A172 (cell line): Measurements from ENCODE around the gene POU2F2. TPM values are rescaled to one million over a fixed set of nuclear protein-coding genes. Genes with fewer than 3 reads are reported as not detected.
A peak's percentile ranks its signal among the peaks of the same experiment; 100 is the strongest.

Experiments used
- DNase-seq: peaks from one replicate; pipeline ENCODE4 v3.0.0-alpha.2; 2015; ENCODE audit warnings: low spot score
- total RNA-seq: library from RNA; depleted of rRNA; stranded (reverse); fragments of >200 nt; shearing (Covaris generic); gene quantifications from 2 replicates; pipeline ENCODE4 v1.2.3, GENCODE V29; 2014; rRNA removed

The POU2F2 gene
- total RNA-seq: 0.05 TPM in 1 of 2 replicates, not detected in the other

GRCh38 chr19:42132030-42132628, at the start of gene POU2F2:
POU2F2 (minus strand) TSS chr19:42132446; CDS start chr19:42132411, 35 bp downstream.
- DNase-seq: no peak

GRCh38 chr19:42178791-42179674, 46.8 kb upstream of the POU2F2 start:
- no peak for DNase-seq

DNA sequence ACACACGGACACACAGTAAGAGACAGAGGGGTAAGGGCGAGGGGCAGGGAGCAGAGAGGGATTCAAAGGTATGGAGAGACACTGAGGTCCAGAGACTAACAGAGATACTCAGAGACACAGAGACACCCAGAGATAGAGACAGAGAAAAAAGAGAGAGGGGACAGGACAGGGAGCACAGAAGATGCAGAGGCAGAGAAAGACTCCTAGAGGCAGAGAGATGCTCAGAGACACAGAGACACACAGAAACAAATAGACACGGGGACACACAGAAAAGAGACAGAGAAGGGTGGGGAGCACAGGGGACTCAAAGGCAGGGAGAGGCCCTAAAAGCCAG, 45.4 kb upstream of the POU2F2 start:
- DNase-seq: no peak

- DNase-seq: peak; percentile 51
These were observed 44.9 kb upstream of the POU2F2 start for GRCh38 chr19:42176990-42177685.

- DNase-seq: no peak
These were observed 44.4 kb upstream of the POU2F2 start for GRCh38 chr19:42176649-42176989.

- DNase-seq: no peak
These were observed 43.9 kb upstream of the POU2F2 start for GRCh38 chr19:42175952-42176648.

- DNase-seq: no peak
These were observed 42.9 kb upstream of the POU2F2 start for GRCh38 chr19:42174958-42175734.

DNA sequence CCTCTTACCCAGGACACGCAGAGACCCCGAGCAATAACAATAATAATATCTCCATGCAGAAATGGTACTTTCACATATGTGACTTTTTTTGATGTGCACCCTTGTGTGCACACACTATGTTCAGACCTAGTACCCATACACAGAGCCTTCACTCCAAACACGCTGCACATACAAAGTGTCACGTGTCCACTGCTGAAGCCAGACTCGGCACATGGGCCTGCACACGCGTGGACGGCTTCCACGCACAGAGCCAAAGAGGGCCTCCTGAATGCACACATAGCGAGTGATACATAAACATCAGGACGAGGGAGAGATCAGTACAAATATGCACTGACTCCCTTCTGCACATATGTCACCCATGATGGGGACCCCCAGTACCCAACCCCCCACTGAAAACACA, 41.9 kb upstream of the POU2F2 start:
- DNase-seq: no peak

GRCh38 chr19:42173695-42174094, 41.4 kb upstream of the POU2F2 start:
- DNase-seq: no peak

GRCh38 chr19:42172261-42172660, 40.0 kb upstream of the POU2F2 start:
- DNase-seq: no peak

- no peak for DNase-seq
These were observed 38.5 kb upstream of the POU2F2 start for GRCh38 chr19:42170715-42171114.

- DNase-seq: no peak
These were observed 37.5 kb upstream of the POU2F2 start for GRCh38 chr19:42169486-42170413.

DNA sequence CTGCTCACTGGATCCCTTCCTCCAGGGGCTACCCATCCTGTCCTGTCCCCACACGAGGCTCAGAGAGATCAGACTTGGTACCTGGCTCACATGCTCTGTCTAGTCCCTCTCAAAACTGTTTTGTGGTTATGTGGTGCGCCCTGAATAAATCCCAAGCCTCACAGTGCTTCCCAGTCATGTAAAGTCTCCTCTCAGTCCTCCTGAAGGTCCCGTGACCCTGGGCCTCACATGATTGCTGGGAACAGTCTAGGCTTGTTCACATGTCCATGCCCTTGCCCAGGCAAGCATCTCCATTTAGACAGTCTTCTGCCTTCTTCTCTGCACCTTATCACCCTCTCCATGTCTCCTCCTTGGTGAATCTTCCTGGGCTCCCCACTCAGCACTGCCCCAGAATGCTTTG, 36.0 kb upstream of the POU2F2 start:
- DNase-seq: no peak

GRCh38 chr19:42166316-42166715, 34.1 kb upstream of the POU2F2 start:
- DNase-seq: no peak

DNA sequence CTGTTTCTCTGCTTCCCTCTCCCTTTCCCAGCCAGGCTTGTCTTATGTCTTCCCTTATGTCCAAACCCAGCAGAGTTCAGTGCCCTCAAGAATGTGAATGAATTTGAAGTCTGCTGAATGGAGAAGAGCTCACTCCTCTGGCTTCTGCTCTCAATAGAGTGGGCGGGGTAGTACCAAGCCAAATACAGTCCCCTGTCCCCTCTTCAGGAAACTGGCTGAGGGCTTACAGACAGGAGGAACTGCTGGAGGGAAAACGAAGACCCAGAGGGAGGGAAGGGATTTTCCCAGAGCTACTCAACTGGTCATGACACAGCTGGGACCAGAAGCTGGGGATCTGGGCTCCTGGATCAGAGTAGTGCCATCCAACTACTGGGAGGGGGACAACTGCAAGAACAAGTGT, 32.9 kb upstream of the POU2F2 start:
- no peak for DNase-seq

DNA sequence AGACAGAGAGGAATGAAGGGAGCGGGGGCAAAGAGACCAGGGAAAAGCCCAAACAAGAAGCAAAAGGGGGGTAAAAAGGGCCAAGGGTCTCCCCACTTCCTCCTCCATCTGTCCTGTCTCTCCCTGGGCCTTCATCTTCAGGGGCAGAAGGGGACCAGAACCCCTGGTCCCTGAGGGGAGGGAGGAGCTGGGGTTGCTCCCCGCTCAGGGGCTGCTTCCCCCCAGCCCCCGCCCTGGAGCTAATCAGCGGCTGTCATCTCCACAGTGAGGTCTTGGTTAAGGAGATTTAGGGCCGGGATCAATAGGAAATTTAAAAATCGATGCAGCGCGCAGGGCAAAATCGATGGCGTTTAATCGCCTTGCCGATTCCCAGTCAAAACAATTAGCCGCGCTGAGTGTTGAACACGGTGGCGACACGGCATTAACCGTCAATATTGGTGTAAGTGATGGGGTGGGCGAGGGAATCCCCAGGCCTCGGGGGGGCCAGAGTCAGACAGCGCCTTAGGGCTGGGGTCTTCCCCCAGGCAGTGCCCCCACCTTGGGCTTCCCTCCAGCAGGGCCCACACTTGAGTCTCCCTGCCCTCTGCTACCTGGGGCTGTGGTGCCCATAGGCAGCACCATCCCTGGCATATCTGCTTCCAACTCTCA, 29.5 kb upstream of the POU2F2 start:
- no peak for DNase-seq

DNA sequence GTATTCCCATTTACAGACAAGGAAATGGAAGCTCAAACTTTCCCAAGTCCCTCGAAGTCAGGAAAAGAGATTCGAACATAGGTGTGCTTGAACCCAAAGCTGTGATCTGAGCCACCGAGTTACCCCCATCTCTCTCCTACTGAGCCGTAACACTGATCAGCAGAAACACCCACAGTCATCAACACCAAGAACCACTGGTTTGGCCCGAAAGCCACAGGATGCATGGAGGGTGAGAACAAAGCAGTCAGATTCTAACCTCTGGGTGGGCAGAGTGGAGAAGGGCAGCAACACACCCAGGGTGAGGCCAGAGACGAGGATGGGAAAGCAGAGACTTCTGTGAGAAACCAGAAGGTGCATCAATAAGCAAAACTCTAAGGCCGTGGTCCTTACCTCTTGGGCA, 27.7 kb upstream of the POU2F2 start:
- DNase-seq: no peak

DNA sequence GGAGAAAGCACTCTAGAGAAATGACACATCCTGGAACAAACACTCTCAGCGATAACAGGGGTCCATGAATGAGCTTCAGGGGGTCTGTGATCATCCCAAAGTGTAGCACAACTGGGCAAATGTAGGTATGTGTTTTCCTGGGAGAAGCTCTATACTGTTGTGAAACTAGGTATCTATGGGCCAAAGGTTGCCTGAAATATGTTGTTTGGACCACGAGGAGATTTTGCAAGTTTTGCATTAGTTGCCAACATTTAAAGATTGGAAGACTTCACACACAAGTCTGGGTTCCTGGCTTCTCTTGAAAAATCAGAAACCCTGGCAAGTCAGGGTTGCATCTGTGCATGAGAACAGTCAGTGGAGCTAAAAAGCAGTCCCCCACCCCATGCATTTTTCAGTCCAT, 26.7 kb upstream of the POU2F2 start:
- DNase-seq: no peak

GRCh38 chr19:42156571-42156970, 24.3 kb upstream of the POU2F2 start:
- DNase-seq: no peak

DNA sequence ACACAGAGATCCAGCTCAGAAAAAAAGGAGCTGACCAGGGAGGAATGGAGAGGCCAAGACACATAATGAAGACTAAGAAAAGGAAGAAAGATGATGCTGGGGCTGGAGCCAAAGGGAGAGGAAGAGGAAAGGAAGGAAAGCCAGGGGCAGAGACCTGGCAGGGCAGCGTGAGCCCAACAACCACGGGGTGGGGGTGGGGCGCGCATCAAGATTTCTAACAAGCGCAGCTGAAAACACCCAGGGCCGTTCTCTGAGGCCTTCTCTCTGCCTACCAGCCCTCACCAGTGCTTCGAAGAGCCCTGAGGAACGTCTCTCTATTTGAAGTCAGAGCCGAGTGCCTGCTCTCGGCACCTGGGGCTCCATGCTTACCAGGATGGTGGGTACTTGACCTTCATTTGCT, 23.6 kb upstream of the POU2F2 start:
- DNase-seq: no peak
